Cardiac muscle cell (in vitro differentiated cells and primary cell): ENCODE results near the gene EMILIN2. TPM values are rescaled to one million over a fixed set of nuclear protein-coding genes. Genes with fewer than 3 reads are reported as not detected.

ENCODE experiments used
- DNase-seq, 2 donors: peaks; one replicate each; pipeline versions ENCODE4 v3.0.0 to v3.0.0-alpha.2; 2010 to 2017; ENCODE audit warnings: low read depth in 1 of 2, low spot score in 1 of 2
- H3K27ac ChIP-seq: fragments of 200-600 bp; sonication (generic); 2 replicates; pipeline ENCODE4 v1.5.1; 2016
- H3K27me3 ChIP-seq: fragments of 200-600 bp; sonication (generic); 2 replicates; pipeline ENCODE4 v1.6.0; 2016; ENCODE audit warnings: control low read depth
- H3K36me3 ChIP-seq: fragments of 200-600 bp; sonication (generic); 2 replicates; pipeline ENCODE4 v1.5.1; 2016; ENCODE audit warnings: control low read depth
- H3K4me1 ChIP-seq: fragments of 200-600 bp; sonication (generic); 2 replicates; pipeline ENCODE4 v1.8.1; 2017; ENCODE audit warnings: low read depth, mild to moderate bottlenecking, mixed run types
- H3K4me3 ChIP-seq: fragments of 200-600 bp; sonication (generic); 2 replicates; pipeline ENCODE4 v1.5.1; 2016; ENCODE audit warnings: mild to moderate bottlenecking
- H3K9me3 ChIP-seq: fragments of 200-600 bp; sonication (generic); 2 replicates; pipeline ENCODE4 v1.5.1; 2017; ENCODE audit warnings: low read depth, mild to moderate bottlenecking, control low read depth
- polyA plus RNA-seq: library from polyadenylated mRNA; unstranded; fragments of >200 nt; fragmentation: Nextera tagmentation; extraction: Ambion mirVana; gene quantifications from 2 replicates; pipeline ENCODE4 v1.2.1, GENCODE V29; 2016
- total RNA-seq: library from RNA; depleted of rRNA; stranded (reverse); fragments of >200 nt; gene quantifications from 2 replicates; pipeline ENCODE4 v1.2.3, GENCODE V29; 2016
- TF ChIP-seq, protein P1 (sequence below): IDR thresholded peaks from 2 replicates; pipeline ENCODE4 v1.5.1; 2012; ENCODE audit warnings: low read depth, mild to moderate bottlenecking, low read length

The EMILIN2 gene
- total and polyA plus RNA-seq, 2 experiments from 2014 or later, result 96.8 to 134 TPM

GRCh38 chr18:2923464-2923863, 76.7 kb downstream of the EMILIN2 start:
- Histone ChIP-seq H3K27me3 (no peaks in the 10 kb centered on the region), H3K4me1 (no peaks in the 10 kb centered on the region), H3K27ac (no peak overlapping the region), H3K36me3 (peaks cover 54% of the 10 kb centered on the region), H3K4me3 (no peak overlapping the region), H3K9me3 (no peaks in the 10 kb centered on the region)
- TF ChIP-seq, protein P1, sequence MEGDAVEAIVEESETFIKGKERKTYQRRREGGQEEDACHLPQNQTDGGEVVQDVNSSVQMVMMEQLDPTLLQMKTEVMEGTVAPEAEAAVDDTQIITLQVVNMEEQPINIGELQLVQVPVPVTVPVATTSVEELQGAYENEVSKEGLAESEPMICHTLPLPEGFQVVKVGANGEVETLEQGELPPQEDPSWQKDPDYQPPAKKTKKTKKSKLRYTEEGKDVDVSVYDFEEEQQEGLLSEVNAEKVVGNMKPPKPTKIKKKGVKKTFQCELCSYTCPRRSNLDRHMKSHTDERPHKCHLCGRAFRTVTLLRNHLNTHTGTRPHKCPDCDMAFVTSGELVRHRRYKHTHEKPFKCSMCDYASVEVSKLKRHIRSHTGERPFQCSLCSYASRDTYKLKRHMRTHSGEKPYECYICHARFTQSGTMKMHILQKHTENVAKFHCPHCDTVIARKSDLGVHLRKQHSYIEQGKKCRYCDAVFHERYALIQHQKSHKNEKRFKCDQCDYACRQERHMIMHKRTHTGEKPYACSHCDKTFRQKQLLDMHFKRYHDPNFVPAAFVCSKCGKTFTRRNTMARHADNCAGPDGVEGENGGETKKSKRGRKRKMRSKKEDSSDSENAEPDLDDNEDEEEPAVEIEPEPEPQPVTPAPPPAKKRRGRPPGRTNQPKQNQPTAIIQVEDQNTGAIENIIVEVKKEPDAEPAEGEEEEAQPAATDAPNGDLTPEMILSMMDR, result no peak
- DNase-seq, result peak in 1 of 2 donors; percentile 14

DNA sequence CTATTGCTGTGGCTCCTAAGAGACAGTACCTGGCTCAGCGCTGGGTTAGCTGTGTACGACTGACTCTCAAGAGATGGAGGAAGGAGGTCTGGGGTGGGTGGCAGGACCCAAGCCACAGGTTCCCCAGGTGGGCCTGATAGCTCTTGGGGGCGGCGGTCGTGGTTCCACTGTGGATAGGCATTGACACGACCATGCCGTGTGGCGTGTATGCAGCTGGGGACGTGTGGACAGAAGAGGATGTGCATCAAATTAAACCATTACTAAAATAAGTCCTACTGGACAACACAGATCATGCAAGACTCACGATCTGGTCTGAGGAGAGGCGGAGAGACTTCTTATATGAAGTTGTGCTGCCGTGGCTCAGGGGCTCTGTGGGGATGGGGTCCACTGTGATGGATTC, 78.1 kb downstream of the EMILIN2 start:
- TF ChIP-seq, protein P1, result no peak
- Histone ChIP-seq H3K9me3 (no peaks in the 10 kb centered on the region), H3K4me3 (no peak overlapping the region), H3K4me1 (no peaks in the 10 kb centered on the region), H3K27ac (peak overlapping the region; percentile 29), H3K36me3 (peaks cover 51% of the 10 kb centered on the region), H3K27me3 (no peaks in the 10 kb centered on the region)
- DNase-seq, result no peak

GRCh38 chr18:2926528-2926927, 79.7 kb downstream of the EMILIN2 start:
- peak overlapping the region; percentile 19 for H3K27ac ChIP-seq
- H3K4me3 ChIP-seq, result no peak overlapping the region
- H3K9me3 ChIP-seq, result no peaks in the 10 kb centered on the region
- H3K4me1 ChIP-seq, result no peaks in the 10 kb centered on the region
- no peak for DNase-seq
- H3K27me3 ChIP-seq, result no peaks in the 10 kb centered on the region
- H3K36me3 ChIP-seq, result peaks cover 56% of the 10 kb centered on the region
- TF ChIP-seq, protein P1, result no peak

DNA sequence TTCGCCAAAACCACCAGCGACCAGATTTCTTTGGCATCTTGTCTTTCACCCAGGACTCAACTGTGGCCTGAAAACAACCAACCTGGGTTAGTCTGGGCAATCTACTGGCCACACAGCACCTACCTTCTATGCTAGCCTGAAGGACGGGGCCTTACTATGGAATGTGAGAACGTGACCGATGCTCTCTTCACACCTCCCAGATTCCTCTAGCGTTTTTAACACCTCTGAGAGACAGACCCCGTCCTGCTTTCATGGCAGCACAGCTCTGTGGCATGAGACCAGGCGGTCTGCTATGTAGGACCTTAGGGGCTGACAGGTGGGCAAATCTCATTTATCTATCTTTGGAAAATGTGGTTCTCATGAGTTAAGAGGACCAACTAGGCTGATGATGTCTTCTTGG, 80.9 kb downstream of the EMILIN2 start:
- no peak overlapping the region for H3K4me3 ChIP-seq
- H3K36me3 ChIP-seq, result peaks cover 47% of the 10 kb centered on the region
- H3K27ac ChIP-seq, result peak overlapping the region; percentile 19
- H3K27me3 ChIP-seq, result no peaks in the 10 kb centered on the region
- DNase-seq, result no peak
- no peaks in the 10 kb centered on the region for H3K9me3 ChIP-seq
- no peaks in the 10 kb centered on the region for H3K4me1 ChIP-seq
- TF ChIP-seq, protein P1, result no peak

DNA sequence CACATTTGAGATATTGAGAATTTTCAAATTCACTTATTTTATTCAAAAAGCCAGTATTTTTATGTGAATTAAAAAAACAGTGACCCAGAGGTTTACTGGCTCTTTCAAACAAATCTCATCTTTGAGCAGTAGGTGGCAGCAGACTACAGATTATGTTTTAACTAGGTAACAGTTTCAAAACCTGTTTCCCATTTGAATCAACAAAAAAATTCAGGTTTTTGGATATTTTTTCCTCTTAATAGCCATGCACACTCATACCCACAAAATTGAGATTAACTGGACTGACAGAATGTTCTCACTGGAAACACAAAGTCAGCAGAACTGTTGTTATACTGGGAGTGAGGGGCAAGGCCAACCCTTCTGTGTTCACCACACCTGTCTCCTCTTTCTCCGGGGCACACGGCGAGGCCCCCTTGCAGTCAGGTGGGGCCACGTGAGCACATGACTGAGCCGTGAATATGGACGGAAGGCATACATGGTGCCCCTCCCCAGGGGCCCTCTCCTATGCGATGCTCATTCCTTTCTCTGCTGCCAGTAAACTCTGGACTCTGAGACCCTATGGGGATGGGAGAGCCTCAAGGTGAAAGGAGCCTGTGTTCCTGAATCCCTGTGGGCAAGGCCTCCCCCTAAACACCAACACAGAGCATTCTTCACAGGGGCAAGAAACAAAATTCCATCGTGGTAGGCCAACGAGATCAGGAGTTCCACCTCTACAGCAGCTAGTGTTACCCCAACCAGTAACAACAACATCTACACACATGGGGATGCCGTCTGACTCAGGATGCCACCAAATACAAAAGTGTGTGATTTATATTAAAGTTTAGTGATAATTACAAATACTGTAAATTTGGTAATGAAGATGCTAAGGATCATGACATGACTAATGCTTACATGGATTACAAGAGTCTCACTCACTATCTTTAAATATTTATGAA, 85.7 kb downstream of the EMILIN2 start:
- TF ChIP-seq, protein P1, result peak; percentile 60
- H3K9me3 ChIP-seq, result no peaks in the 10 kb centered on the region
- H3K27ac ChIP-seq, result peak overlapping the region; percentile 7
- peak; percentile 78 for DNase-seq
- no peaks in the 10 kb centered on the region for H3K27me3 ChIP-seq
- peaks cover 44% of the 10 kb centered on the region for H3K36me3 ChIP-seq
- H3K4me1 ChIP-seq, result no peaks in the 10 kb centered on the region
- H3K4me3 ChIP-seq, result no peak overlapping the region
